Right atrium auricular region (tissue), 2 donors: ENCODE results near the gene NT5DC1. TPM values are rescaled to one million over a fixed set of nuclear protein-coding genes. Genes with fewer than 3 reads are reported as not detected.

ENCODE experiments used
- DNase-seq: peaks from one replicate; pipeline ENCODE4 v3.0.0-alpha.2; 2019; ENCODE audit warnings: low spot score
- H3K27ac ChIP-seq, 2 donors: fragments of 200-600 bp; sonication (generic); 1 replicate in 1 of 2; 2 replicates in 1 of 2; pipeline ENCODE4 v1.5.1; 2016 to 2019
- H3K27me3 ChIP-seq, 2 donors: fragments of 200-600 bp; sonication (generic); one replicate each; pipeline versions ENCODE4 v1.5.1 to v1.6.0; 2017 to 2019
- H3K36me3 ChIP-seq: fragments of 200-600 bp; sonication (generic); one replicate; pipeline ENCODE4 v1.5.1; 2016
- H3K4me1 ChIP-seq, 2 donors: fragments of 200-600 bp; sonication (generic); one replicate each; pipeline versions ENCODE4 v1.5.1 to v1.6.0; 2017 to 2019
- H3K4me3 ChIP-seq, 2 donors: fragments of 200-600 bp; sonication (generic); 1 replicate in 1 of 2; 2 replicates in 1 of 2; pipeline ENCODE4 v1.5.1; 2017 to 2019; ENCODE audit warnings: mild to moderate bottlenecking in 1 of 2, moderate library complexity in 1 of 2
- H3K9me3 ChIP-seq, 2 donors: fragments of 200-600 bp; sonication (generic); one replicate each; pipeline ENCODE4 v1.5.1; 2019
- total RNA-seq, 2 donors: library from RNA; depleted of rRNA; stranded (reverse); fragments of >200 nt; gene quantifications; one replicate each; pipeline ENCODE4 v1.1.0, GENCODE V29; 2016
- TF ChIP-seq, protein P1 (sequence below), 2 donors: fragments of 200-600 bp; sonication (generic); IDR thresholded peaks; one replicate each; pipeline ENCODE4 v1.5.1; 2019; ENCODE audit warnings: antibody characterized with exemption in 2 of 2

The NT5DC1 gene
- total RNA-seq, 2 donors from 2014 or later, result 11.2 to 22.6 TPM

DNA sequence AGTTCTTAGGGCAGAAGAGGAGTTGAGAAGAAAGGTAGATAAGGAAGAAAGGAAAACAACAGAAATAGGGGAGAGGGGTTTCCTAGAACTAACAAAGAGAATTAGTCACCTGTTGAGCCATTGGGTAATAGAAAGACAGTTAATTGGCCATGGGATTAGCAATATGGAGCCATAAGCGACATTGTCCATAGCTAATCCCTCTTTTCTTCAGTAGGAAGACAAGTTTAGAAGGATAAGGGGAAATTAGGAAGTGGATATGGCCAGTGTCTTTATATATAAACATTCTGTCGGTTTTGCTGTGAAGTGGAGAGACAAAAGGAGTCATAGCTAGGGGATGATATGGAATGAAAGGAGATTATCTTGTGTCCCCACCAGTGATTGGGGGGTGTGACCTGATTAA lies 69.2 kb downstream of the NT5DC1 start:
- H3K27me3 ChIP-seq, result no peaks in the 10 kb centered on the region
- H3K36me3 ChIP-seq, result no peaks in the 10 kb centered on the region
- peaks cover 0 to 14% of the 10 kb centered on the region in 2 donors for H3K9me3 ChIP-seq
- no peak for DNase-seq
- peaks cover 0 to 4% of the 10 kb centered on the region in 2 donors for H3K4me1 ChIP-seq
- H3K27ac ChIP-seq, result no peak overlapping the region
- TF ChIP-seq, protein P1, sequence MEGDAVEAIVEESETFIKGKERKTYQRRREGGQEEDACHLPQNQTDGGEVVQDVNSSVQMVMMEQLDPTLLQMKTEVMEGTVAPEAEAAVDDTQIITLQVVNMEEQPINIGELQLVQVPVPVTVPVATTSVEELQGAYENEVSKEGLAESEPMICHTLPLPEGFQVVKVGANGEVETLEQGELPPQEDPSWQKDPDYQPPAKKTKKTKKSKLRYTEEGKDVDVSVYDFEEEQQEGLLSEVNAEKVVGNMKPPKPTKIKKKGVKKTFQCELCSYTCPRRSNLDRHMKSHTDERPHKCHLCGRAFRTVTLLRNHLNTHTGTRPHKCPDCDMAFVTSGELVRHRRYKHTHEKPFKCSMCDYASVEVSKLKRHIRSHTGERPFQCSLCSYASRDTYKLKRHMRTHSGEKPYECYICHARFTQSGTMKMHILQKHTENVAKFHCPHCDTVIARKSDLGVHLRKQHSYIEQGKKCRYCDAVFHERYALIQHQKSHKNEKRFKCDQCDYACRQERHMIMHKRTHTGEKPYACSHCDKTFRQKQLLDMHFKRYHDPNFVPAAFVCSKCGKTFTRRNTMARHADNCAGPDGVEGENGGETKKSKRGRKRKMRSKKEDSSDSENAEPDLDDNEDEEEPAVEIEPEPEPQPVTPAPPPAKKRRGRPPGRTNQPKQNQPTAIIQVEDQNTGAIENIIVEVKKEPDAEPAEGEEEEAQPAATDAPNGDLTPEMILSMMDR (IDR thresholded peaks at IDR 0.05), result no peak
- no peak overlapping the region for H3K4me3 ChIP-seq

DNA sequence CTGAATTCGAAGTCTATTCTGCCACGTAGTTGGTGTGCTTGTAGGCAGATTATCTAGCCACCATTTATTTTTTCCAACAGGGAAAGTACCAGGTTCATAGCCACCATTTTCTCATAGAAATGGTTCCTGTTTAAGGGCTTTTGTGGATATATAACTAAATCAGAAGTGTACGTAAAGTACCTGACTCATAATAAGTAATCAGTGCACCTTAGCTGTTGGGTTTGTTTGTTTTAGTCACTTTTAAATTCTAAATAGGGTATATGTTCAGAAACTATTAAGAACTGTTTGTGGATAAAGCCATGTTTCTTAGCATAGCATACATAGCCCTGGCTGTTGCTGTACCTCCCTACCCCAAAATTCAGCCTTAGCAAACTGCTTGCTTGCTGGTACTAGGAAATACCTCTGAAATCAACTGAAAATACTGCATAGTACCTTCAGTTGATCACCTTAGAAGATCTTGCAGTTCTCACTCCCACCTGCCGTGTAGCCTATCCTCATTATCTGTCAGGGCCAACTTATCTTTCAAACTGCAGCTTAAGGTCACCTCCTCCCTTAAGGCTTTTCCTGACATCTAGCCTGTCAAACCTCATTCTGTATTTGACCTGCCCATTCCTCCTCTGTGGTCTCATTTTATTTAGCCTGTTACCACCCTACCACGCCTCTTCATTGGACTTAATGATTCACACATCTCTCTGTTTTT lies 69.9 kb downstream of the NT5DC1 start:
- no peaks in the 10 kb centered on the region for H3K36me3 ChIP-seq
- H3K27me3 ChIP-seq, result no peaks in the 10 kb centered on the region
- no peak overlapping the region for H3K27ac ChIP-seq
- no peak overlapping the region for H3K4me3 ChIP-seq
- H3K4me1 ChIP-seq, result peaks cover 0 to 4% of the 10 kb centered on the region in 2 donors
- TF ChIP-seq, protein P1 (IDR thresholded peaks at IDR 0.05), result no peak
- no peak for DNase-seq
- peaks cover 0 to 20% of the 10 kb centered on the region in 2 donors for H3K9me3 ChIP-seq

DNA sequence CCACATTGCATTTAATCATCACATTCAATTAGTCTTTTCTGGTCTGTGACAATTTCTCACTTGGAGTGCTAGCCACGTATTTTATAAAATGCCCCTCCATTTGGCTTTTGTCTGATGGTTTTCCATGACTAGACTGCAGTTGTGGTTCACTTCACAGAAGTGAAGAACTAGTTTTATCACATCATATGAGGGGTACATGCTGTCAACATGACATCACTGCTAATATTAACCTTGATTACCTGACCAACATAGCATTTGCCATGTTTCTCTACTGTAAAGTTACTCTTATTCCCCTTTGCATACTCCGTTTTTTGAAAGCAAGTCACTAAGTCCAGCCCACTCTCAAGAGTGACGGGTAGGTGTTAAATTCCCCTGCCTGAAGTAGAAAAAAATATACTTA lies 73.3 kb downstream of the NT5DC1 start:
- Histone ChIP-seq H3K27me3 (no peaks in the 10 kb centered on the region), H3K9me3 (peaks cover 0 to 22% of the 10 kb centered on the region in 2 donors), H3K36me3 (no peaks in the 10 kb centered on the region), H3K27ac (no peak overlapping the region), H3K4me1 (no peaks in the 10 kb centered on the region), H3K4me3 (no peak overlapping the region)
- no peak for DNase-seq
- TF ChIP-seq, protein P1 (IDR thresholded peaks at IDR 0.05), result no peak

GRCh38 chr6:116175344-116175743 lies 74.7 kb downstream of the NT5DC1 start:
- TF ChIP-seq, protein P1 (IDR thresholded peaks at IDR 0.05), result no peak
- Histone ChIP-seq H3K9me3 (peaks cover 0 to 22% of the 10 kb centered on the region in 2 donors), H3K4me1 (no peaks in the 10 kb centered on the region), H3K36me3 (no peaks in the 10 kb centered on the region), H3K4me3 (no peak overlapping the region), H3K27me3 (no peaks in the 10 kb centered on the region), H3K27ac (no peak overlapping the region)
- no peak for DNase-seq

GRCh38 chr6:116176596-116176995 lies 75.9 kb downstream of the NT5DC1 start:
- Histone ChIP-seq H3K27ac (peak overlapping the region in 1 of 2 donors; percentile 26), H3K36me3 (no peaks in the 10 kb centered on the region), H3K9me3 (peaks cover 0 to 22% of the 10 kb centered on the region in 2 donors), H3K27me3 (no peaks in the 10 kb centered on the region), H3K4me3 (no peak overlapping the region), H3K4me1 (no peaks in the 10 kb centered on the region)
- TF ChIP-seq, protein P1 (IDR thresholded peaks at IDR 0.05), result no peak
- DNase-seq, result no peak

GRCh38 chr6:116180375-116180774 lies 79.7 kb downstream of the NT5DC1 start:
- peaks cover 0 to 8% of the 10 kb centered on the region in 2 donors for H3K9me3 ChIP-seq
- no peaks in the 10 kb centered on the region for H3K36me3 ChIP-seq
- no peak for DNase-seq
- no peak overlapping the region for H3K27ac ChIP-seq
- H3K4me1 ChIP-seq, result no peaks in the 10 kb centered on the region
- H3K27me3 ChIP-seq, result no peaks in the 10 kb centered on the region
- no peak overlapping the region for H3K4me3 ChIP-seq
- TF ChIP-seq, protein P1 (IDR thresholded peaks at IDR 0.05), result no peak
